Measurements from ENCODE around the gene PFKP.

DNA sequence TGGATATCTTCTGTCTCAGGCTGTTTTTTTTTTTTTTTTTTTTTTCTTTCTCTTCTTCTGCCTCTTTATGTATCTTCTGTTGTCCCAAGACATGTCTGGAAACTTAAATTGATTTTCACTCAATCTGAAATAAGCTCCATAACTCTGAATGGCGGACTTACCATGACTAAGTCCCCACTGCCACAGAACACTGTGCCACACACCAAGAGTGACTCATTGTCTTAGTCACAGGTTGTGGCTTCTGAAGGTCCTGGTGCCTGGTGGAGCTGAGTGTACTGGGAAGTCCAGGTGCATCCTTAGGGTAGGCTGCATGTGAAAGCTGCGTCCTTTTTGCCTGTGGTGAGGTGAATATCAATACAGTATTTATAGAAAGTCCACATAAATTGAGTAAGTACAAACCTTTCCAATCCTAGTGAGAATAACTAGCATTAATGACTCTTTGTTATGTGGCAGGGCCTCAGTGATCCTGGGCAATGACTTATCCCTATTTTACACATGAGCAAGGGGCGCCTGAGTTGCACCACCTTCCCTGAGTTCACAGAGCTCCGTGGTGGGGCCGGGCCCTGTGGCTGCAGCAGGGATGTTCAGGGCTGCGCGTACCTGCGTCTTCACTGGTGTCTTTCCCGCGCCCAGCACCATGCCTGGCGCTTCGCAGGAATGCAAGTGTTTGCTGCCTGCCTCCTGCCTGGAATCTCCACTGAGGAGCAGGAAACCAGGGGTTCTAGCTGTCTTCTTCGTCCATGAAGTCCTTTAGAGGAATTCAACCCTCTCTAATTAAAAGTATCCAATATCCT is 4.3 kb downstream of the PFKP start:
- TF ChIP-seq EZH2 (optimal IDR thresholded peaks at IDR 0.05; ENCODE audit: low read depth, low read length) (no peak), EZH2phosphoT487 (IDR thresholded peaks at IDR 0.05; ENCODE audit: low read length) (no peak)
- TF ChIP-seq, protein P1, sequence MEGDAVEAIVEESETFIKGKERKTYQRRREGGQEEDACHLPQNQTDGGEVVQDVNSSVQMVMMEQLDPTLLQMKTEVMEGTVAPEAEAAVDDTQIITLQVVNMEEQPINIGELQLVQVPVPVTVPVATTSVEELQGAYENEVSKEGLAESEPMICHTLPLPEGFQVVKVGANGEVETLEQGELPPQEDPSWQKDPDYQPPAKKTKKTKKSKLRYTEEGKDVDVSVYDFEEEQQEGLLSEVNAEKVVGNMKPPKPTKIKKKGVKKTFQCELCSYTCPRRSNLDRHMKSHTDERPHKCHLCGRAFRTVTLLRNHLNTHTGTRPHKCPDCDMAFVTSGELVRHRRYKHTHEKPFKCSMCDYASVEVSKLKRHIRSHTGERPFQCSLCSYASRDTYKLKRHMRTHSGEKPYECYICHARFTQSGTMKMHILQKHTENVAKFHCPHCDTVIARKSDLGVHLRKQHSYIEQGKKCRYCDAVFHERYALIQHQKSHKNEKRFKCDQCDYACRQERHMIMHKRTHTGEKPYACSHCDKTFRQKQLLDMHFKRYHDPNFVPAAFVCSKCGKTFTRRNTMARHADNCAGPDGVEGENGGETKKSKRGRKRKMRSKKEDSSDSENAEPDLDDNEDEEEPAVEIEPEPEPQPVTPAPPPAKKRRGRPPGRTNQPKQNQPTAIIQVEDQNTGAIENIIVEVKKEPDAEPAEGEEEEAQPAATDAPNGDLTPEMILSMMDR (IDR thresholded peaks at IDR 0.05; ENCODE audit: low read length): no peak

Data from MM.1S (cell line).